Adipocyte (in vitro differentiated cells): ENCODE data around the gene FOXK2.
"Not testable (repeated sequence)": the region's sequence is repeated elsewhere in the genome, so short reads cannot be mapped to it uniquely, and the experiment has no call there.

Experiments
- DNase-seq: peaks from one replicate; pipeline ENCODE4 v3.0.0-alpha.2; 2015; ENCODE audit warnings: low read depth
- H3K27me3 ChIP-seq: replicated peaks from 2 replicates; pipeline ENCODE4 v1.7.0; 2013; ENCODE audit warnings: mild to moderate bottlenecking, low read length, moderate library complexity; ENCODE audit not compliant: control insufficient read depth, insufficient read depth
- H3K36me3 ChIP-seq: 2 replicates; pipeline ENCODE4 v1.7.0; 2013; ENCODE audit warnings: low read length, mild to moderate bottlenecking, moderate library complexity; ENCODE audit not compliant: control insufficient read depth, insufficient read depth, severe bottlenecking
- H3K4me1 ChIP-seq: 2 replicates; pipeline ENCODE4 v1.7.0; 2013; ENCODE audit warnings: mild to moderate bottlenecking, low read length, moderate library complexity; ENCODE audit not compliant: control insufficient read depth, insufficient read depth
- H3K4me3 ChIP-seq: 2 replicates; pipeline ENCODE4 v1.7.0; 2013; ENCODE audit warnings: mild to moderate bottlenecking, low read length, moderate library complexity
- H3K9ac ChIP-seq: 2 replicates; pipeline ENCODE4 v1.7.0; 2013; ENCODE audit warnings: mild to moderate bottlenecking, low read length, moderate library complexity
- H3K9me3 ChIP-seq: 2 replicates; pipeline ENCODE4 v1.7.0; 2013; ENCODE audit warnings: mild to moderate bottlenecking, low read length, moderate library complexity; ENCODE audit not compliant: control insufficient read depth

FOXK2 gene

GRCh38 chr17:82537228-82537627 lies 17.7 kb downstream of the FOXK2 start:
- not testable (repeated sequence) for H3K27me3 ChIP-seq, H3K9me3 ChIP-seq, H3K36me3 ChIP-seq, DNase-seq
- peak overlapping the region; percentile 75 for H3K9ac ChIP-seq
- peaks cover 34% of the 10 kb centered on the region for H3K4me1 ChIP-seq
- H3K4me3 ChIP-seq: peak overlapping the region; percentile 67

GRCh38 chr17:82539076-82539475 lies 19.5 kb downstream of the FOXK2 start:
- H3K36me3 ChIP-seq, H3K4me3 ChIP-seq, DNase-seq, H3K9ac ChIP-seq, H3K9me3 ChIP-seq, H3K27me3 ChIP-seq: not testable (repeated sequence)
- peaks cover 34% of the 10 kb centered on the region for H3K4me1 ChIP-seq

GRCh38 chr17:82542439-82542838 lies 22.9 kb downstream of the FOXK2 start:
- DNase-seq: no peak

GRCh38 chr17:82544431-82545070 lies 25.0 kb downstream of the FOXK2 start:
- peak overlapping the region; percentile 25 for H3K9ac ChIP-seq
- no peak for DNase-seq
- H3K9me3 ChIP-seq: no peaks in the 10 kb centered on the region
- no peaks in the 10 kb centered on the region for H3K27me3 ChIP-seq
- H3K4me1 ChIP-seq: peaks cover 12% of the 10 kb centered on the region
- peak overlapping the region; percentile 50 for H3K4me3 ChIP-seq
- no peaks in the 10 kb centered on the region for H3K36me3 ChIP-seq

More at GRCh38 chr17:82542439-82542838, 22.9 kb downstream of the FOXK2 start:
- H3K4me1 ChIP-seq: peaks cover 23% of the 10 kb centered on the region
- H3K9ac ChIP-seq: no peak overlapping the region
- no peak overlapping the region for H3K4me3 ChIP-seq
- H3K27me3 ChIP-seq: no peaks in the 10 kb centered on the region
- H3K9me3 ChIP-seq: no peaks in the 10 kb centered on the region
- H3K36me3 ChIP-seq: no peaks in the 10 kb centered on the region

GRCh38 chr17:82545071-82545462 lies 25.5 kb downstream of the FOXK2 start:
- Histone ChIP-seq H3K4me1 (peaks cover 12% of the 10 kb centered on the region), H3K27me3 (no peaks in the 10 kb centered on the region), H3K9me3 (no peaks in the 10 kb centered on the region), H3K4me3 (peak overlapping the region; percentile 50), H3K36me3 (no peaks in the 10 kb centered on the region), H3K9ac (peak overlapping the region; percentile 25)
- peak; percentile 35 for DNase-seq

GRCh38 chr17:82547981-82548380 lies 28.4 kb downstream of the FOXK2 start:
- no peaks in the 10 kb centered on the region for H3K9me3 ChIP-seq
- H3K27me3 ChIP-seq: no peaks in the 10 kb centered on the region
- no peak overlapping the region for H3K9ac ChIP-seq
- no peak for DNase-seq
- H3K4me3 ChIP-seq: no peak overlapping the region
- no peaks in the 10 kb centered on the region for H3K36me3 ChIP-seq
- H3K4me1 ChIP-seq: peaks cover 22% of the 10 kb centered on the region

GRCh38 chr17:82548681-82549303 lies 29.3 kb downstream of the FOXK2 start:
- H3K36me3 ChIP-seq: no peaks in the 10 kb centered on the region
- no peaks in the 10 kb centered on the region for H3K9me3 ChIP-seq
- H3K4me3 ChIP-seq: no peak overlapping the region
- H3K27me3 ChIP-seq: no peaks in the 10 kb centered on the region
- peaks cover 28% of the 10 kb centered on the region for H3K4me1 ChIP-seq
- DNase-seq: no peak
- no peak overlapping the region for H3K9ac ChIP-seq

- H3K4me1 ChIP-seq: peaks cover 32% of the 10 kb centered on the region
- H3K27me3 ChIP-seq: no peaks in the 10 kb centered on the region
- no peak overlapping the region for H3K4me3 ChIP-seq
- no peaks in the 10 kb centered on the region for H3K9me3 ChIP-seq
- H3K9ac ChIP-seq: peak overlapping the region; percentile 20
- peak; percentile 76 for DNase-seq
- no peaks in the 10 kb centered on the region for H3K36me3 ChIP-seq
Observed at GRCh38 chr17:82551779-82552457, 32.4 kb downstream of the FOXK2 start.

GRCh38 chr17:82552580-82552979 lies 33.0 kb downstream of the FOXK2 start:
- no peak overlapping the region for H3K4me3 ChIP-seq
- H3K27me3 ChIP-seq: no peaks in the 10 kb centered on the region
- no peaks in the 10 kb centered on the region for H3K36me3 ChIP-seq
- H3K9me3 ChIP-seq: no peaks in the 10 kb centered on the region
- peak overlapping the region; percentile 20 for H3K9ac ChIP-seq
- DNase-seq: no peak
- H3K4me1 ChIP-seq: peaks cover 32% of the 10 kb centered on the region

GRCh38 chr17:82553210-82553930 lies 33.8 kb downstream of the FOXK2 start:
- H3K27me3 ChIP-seq: no peaks in the 10 kb centered on the region
- no peak overlapping the region for H3K9ac ChIP-seq
- H3K36me3 ChIP-seq: no peaks in the 10 kb centered on the region
- no peak for DNase-seq
- no peaks in the 10 kb centered on the region for H3K9me3 ChIP-seq
- no peak overlapping the region for H3K4me3 ChIP-seq
- H3K4me1 ChIP-seq: peaks cover 32% of the 10 kb centered on the region

GRCh38 chr17:82557510-82557909 lies 38.0 kb downstream of the FOXK2 start:
- H3K9me3 ChIP-seq, H3K27me3 ChIP-seq, H3K4me3 ChIP-seq, H3K9ac ChIP-seq, DNase-seq, H3K36me3 ChIP-seq: not testable (repeated sequence)
- H3K4me1 ChIP-seq: peaks cover 25% of the 10 kb centered on the region
